Measurements from ENCODE around the gene GRB7. TPM values are rescaled to one million over a fixed set of nuclear protein-coding genes. Genes with fewer than 3 reads are reported as not detected.

The GRB7 gene
- total RNA-seq, 3 donors from 2014 or later, result 27.9 to 69.2 TPM; not detected in 1

GRCh38 chr17:39739885-39740356, 2.2 kb downstream of the GRB7 start:
- peak in 1 of 2 donors; percentile 50 for DNase-seq (ENCODE audit: low spot score in 2 of 2)
- Histone ChIP-seq H3K9me3 (no peaks in the 10 kb centered on the region), H3K27me3 (no peaks in the 10 kb centered on the region), H3K4me1 (no peaks in the 10 kb centered on the region), H3K36me3 (no peaks in the 10 kb centered on the region), H3K27ac (peak overlapping the region; percentile 99), H3K4me3 (peak overlapping the region in 2 of 3 donors; percentile 71 to 72)
- intact Hi-C loops (cut with DNase I; ENCODE audit: low total_unique reads), result no loop called here
- TF ChIP-seq CTCF (IDR thresholded peaks at IDR 0.05) (no peak), POLR2A (IDR thresholded peaks at IDR 0.05) (no peak), POLR2AphosphoS5 (IDR thresholded peaks at IDR 0.05) (no peak)

GRCh38 chr17:39740357-39741111, 2.8 kb downstream of the GRB7 start:
- no peaks in the 10 kb centered on the region for H3K9me3 ChIP-seq
- peak overlapping the region; percentile 99 for H3K27ac ChIP-seq
- peak; percentile 81 to 82 for DNase-seq (ENCODE audit: low spot score in 2 of 2)
- no peaks in the 10 kb centered on the region for H3K4me1 ChIP-seq
- peak overlapping the region in 2 of 3 donors; percentile 71 to 72 for H3K4me3 ChIP-seq
- H3K36me3 ChIP-seq, result no peaks in the 10 kb centered on the region
- intact Hi-C loops (cut with DNase I; ENCODE audit: low total_unique reads), result no loop called here
- TF ChIP-seq CTCF (IDR thresholded peaks at IDR 0.05), result no peak
- TF ChIP-seq POLR2AphosphoS5 (IDR thresholded peaks at IDR 0.05), result peak in 2 of 3 donors; percentile 37 to 68
- H3K27me3 ChIP-seq, result no peaks in the 10 kb centered on the region

GRCh38 chr17:39742126-39742855, 4.6 kb downstream of the GRB7 start:
- TF ChIP-seq POLR2AphosphoS5 (IDR thresholded peaks at IDR 0.05), result no peak
- no peak for TF ChIP-seq POLR2A (IDR thresholded peaks at IDR 0.05)
- TF ChIP-seq CTCF (IDR thresholded peaks at IDR 0.05), result no peak
- no peak overlapping the region for H3K4me3 ChIP-seq
- no peaks in the 10 kb centered on the region for H3K9me3 ChIP-seq
- no peak for DNase-seq (ENCODE audit: low spot score in 2 of 2)
- H3K27me3 ChIP-seq, result no peaks in the 10 kb centered on the region
- no peaks in the 10 kb centered on the region for H3K4me1 ChIP-seq
- H3K36me3 ChIP-seq, result no peaks in the 10 kb centered on the region
- H3K27ac ChIP-seq, result peak overlapping the region; percentile 32 to 99
- intact Hi-C loops (cut with DNase I; ENCODE audit: low total_unique reads), result no loop called here

- TF ChIP-seq CTCF (IDR thresholded peaks at IDR 0.05) (no peak), POLR2AphosphoS5 (IDR thresholded peaks at IDR 0.05) (no peak), POLR2A (IDR thresholded peaks at IDR 0.05) (no peak)
Measured at GRCh38 chr17:39742856-39743436, 5.2 kb downstream of the GRB7 start.

More at GRCh38 chr17:39742856-39743436, 5.2 kb downstream of the GRB7 start:
- no peak overlapping the region for H3K4me3 ChIP-seq
- DNase-seq (ENCODE audit: low spot score in 2 of 2), result no peak
- intact Hi-C loops (cut with DNase I; ENCODE audit: low total_unique reads), result no loop called here
- no peaks in the 10 kb centered on the region for H3K9me3 ChIP-seq
- no peak overlapping the region for H3K27ac ChIP-seq
- H3K36me3 ChIP-seq, result no peaks in the 10 kb centered on the region
- H3K4me1 ChIP-seq, result no peaks in the 10 kb centered on the region
- no peaks in the 10 kb centered on the region for H3K27me3 ChIP-seq
